HG03457 (cell line): ENCODE results near the gene GEMIN4.
"Not testable (repeated sequence)": the region's sequence is repeated elsewhere in the genome, so short reads cannot be mapped to it uniquely, and the experiment has no call there.

Experiments used
- ATAC-seq: cut with Tn5 transposase; IDR thresholded peaks from one replicate; pipeline ENCODE4 v1.9.1; 2021; ENCODE audit warnings: moderate number of reproducible peaks; ENCODE audit not compliant: unreplicated experiment

Gene GEMIN4

GRCh38 chr17:752002-752619 is at the start of gene GEMIN4:
Gene GEMIN4 (minus strand): TSS chr17:752264. CDS start chr17:752142, 122 bp downstream.
- ATAC-seq: peak; percentile 73

- no peak for ATAC-seq
These were observed 49.6 kb upstream of the GEMIN4 start for GRCh38 chr17:801660-802059.

GRCh38 chr17:800446-801242 is 48.6 kb upstream of the GEMIN4 start:
- no peak for ATAC-seq

GRCh38 chr17:799261-799660 is 47.2 kb upstream of the GEMIN4 start:
- no peak for ATAC-seq

- no peak for ATAC-seq
These were observed 46.2 kb upstream of the GEMIN4 start for GRCh38 chr17:798246-798645.

- ATAC-seq: no peak
These were observed 45.3 kb upstream of the GEMIN4 start for GRCh38 chr17:797236-797840.

GRCh38 chr17:796609-797008 is 44.5 kb upstream of the GEMIN4 start:
- no peak for ATAC-seq

- no peak for ATAC-seq
These were observed 43.7 kb upstream of the GEMIN4 start for GRCh38 chr17:795721-796120.

GRCh38 chr17:795276-795675 is 43.2 kb upstream of the GEMIN4 start:
- no peak for ATAC-seq

GRCh38 chr17:794876-795275 is 42.8 kb upstream of the GEMIN4 start:
- ATAC-seq: no peak

GRCh38 chr17:792277-792676 is 40.2 kb upstream of the GEMIN4 start:
- ATAC-seq: no peak

- ATAC-seq: no peak
These were observed 39.8 kb upstream of the GEMIN4 start for GRCh38 chr17:791829-792228.

- not testable (repeated sequence) for ATAC-seq
These were observed 38.8 kb upstream of the GEMIN4 start for GRCh38 chr17:790874-791247.

- not testable (repeated sequence) for ATAC-seq
These were observed 38.1 kb upstream of the GEMIN4 start for GRCh38 chr17:789931-790873.

- ATAC-seq: no peak
These were observed 37.2 kb upstream of the GEMIN4 start for GRCh38 chr17:789160-789840.

GRCh38 chr17:788551-788950 is 36.5 kb upstream of the GEMIN4 start:
- no peak for ATAC-seq

GRCh38 chr17:787641-788221 is 35.7 kb upstream of the GEMIN4 start:
- ATAC-seq: no peak

GRCh38 chr17:785901-786300 is 33.8 kb upstream of the GEMIN4 start:
- ATAC-seq: not testable (repeated sequence)

- no peak for ATAC-seq
These were observed 32.1 kb upstream of the GEMIN4 start for GRCh38 chr17:784143-784542.
